GM19328 (cell line): ENCODE data around the gene DOK6.
"Not testable (repeated sequence)": the region's sequence is repeated elsewhere in the genome, so short reads cannot be mapped to it uniquely, and the experiment has no call there.

Source experiments
- ATAC-seq: cut with Tn5 transposase; IDR thresholded peaks from one replicate; pipeline ENCODE4 v1.9.1; 2021; ENCODE audit warnings: mild to moderate bottlenecking, moderate library complexity; ENCODE audit not compliant: unreplicated experiment

Gene DOK6

GRCh38 chr18:69617888-69618287 is 217.2 kb downstream of the DOK6 start:
- no peak for ATAC-seq

GRCh38 chr18:69622184-69622583 is 221.5 kb downstream of the DOK6 start:
- no peak for ATAC-seq

- no peak for ATAC-seq
Measured at GRCh38 chr18:69622961-69623360, 222.3 kb downstream of the DOK6 start.

- ATAC-seq = no peak
Measured at GRCh38 chr18:69626171-69626570, 225.5 kb downstream of the DOK6 start.

GRCh38 chr18:69626643-69627242 is 226.1 kb downstream of the DOK6 start:
- no peak for ATAC-seq

GRCh38 chr18:69628774-69629359 is 228.2 kb downstream of the DOK6 start:
- no peak for ATAC-seq

- no peak for ATAC-seq
Measured at GRCh38 chr18:69631281-69631680, 230.6 kb downstream of the DOK6 start.

- ATAC-seq = no peak
Measured at GRCh38 chr18:69635482-69635881, 234.8 kb downstream of the DOK6 start.

- ATAC-seq = peak; percentile 65
Measured at GRCh38 chr18:69636529-69637301, 236.0 kb downstream of the DOK6 start.

- ATAC-seq = no peak
Measured at GRCh38 chr18:69638056-69638455, 237.4 kb downstream of the DOK6 start.

GRCh38 chr18:69647702-69648101 is 247.0 kb downstream of the DOK6 start:
- no peak for ATAC-seq

- ATAC-seq = no peak
Measured at GRCh38 chr18:69648486-69648885, 247.8 kb downstream of the DOK6 start.

GRCh38 chr18:69649684-69650083 is 249.0 kb downstream of the DOK6 start:
- ATAC-seq = no peak

GRCh38 chr18:69651243-69651642 is 250.6 kb downstream of the DOK6 start:
- no peak for ATAC-seq

- ATAC-seq = no peak
Measured at GRCh38 chr18:69655816-69656215, 255.1 kb downstream of the DOK6 start.

- no peak for ATAC-seq
Measured at GRCh38 chr18:69658103-69658502, 257.4 kb downstream of the DOK6 start.

- no peak for ATAC-seq
Measured at GRCh38 chr18:69658685-69659084, 258.0 kb downstream of the DOK6 start.

- no peak for ATAC-seq
Measured at GRCh38 chr18:69659142-69659651, 258.5 kb downstream of the DOK6 start.

- ATAC-seq = not testable (repeated sequence)
Measured at GRCh38 chr18:69662090-69662489, 261.4 kb downstream of the DOK6 start.

- no peak for ATAC-seq
Measured at GRCh38 chr18:69664399-69664798, 263.7 kb downstream of the DOK6 start.

- ATAC-seq = no peak
Measured at GRCh38 chr18:69674292-69674877, 273.7 kb downstream of the DOK6 start.

- no peak for ATAC-seq
Measured at GRCh38 chr18:69674966-69675365, 274.3 kb downstream of the DOK6 start.
